PC-3 (cell line): Measurements from ENCODE around the gene HSD17B14.

ENCODE experiments used
- EZH2 ChIP-seq: fragments of 300-600 bp; sonication (generic); IDR thresholded peaks from one replicate; pipeline ENCODE4 v1.6.1; 2017; ENCODE audit warnings: antibody characterized with exemption, mild to moderate bottlenecking, low read length; ENCODE audit not compliant: unreplicated experiment
- EZH2phosphoT487 ChIP-seq: fragments of 300-600 bp; sonication (generic); IDR thresholded peaks from 2 replicates; pipeline ENCODE4 v1.6.1; 2018; ENCODE audit warnings: mild to moderate bottlenecking, antibody characterized with exemption, low read length, borderline replicate concordance
- TF ChIP-seq, protein P1 (sequence below): fragments of 300-600 bp; sonication (generic); conservative IDR thresholded peaks from 2 replicates; pipeline ENCODE4 v1.5.1; 2017; ENCODE audit warnings: antibody characterized with exemption, low read depth, mild to moderate bottlenecking, low read length

DNA sequence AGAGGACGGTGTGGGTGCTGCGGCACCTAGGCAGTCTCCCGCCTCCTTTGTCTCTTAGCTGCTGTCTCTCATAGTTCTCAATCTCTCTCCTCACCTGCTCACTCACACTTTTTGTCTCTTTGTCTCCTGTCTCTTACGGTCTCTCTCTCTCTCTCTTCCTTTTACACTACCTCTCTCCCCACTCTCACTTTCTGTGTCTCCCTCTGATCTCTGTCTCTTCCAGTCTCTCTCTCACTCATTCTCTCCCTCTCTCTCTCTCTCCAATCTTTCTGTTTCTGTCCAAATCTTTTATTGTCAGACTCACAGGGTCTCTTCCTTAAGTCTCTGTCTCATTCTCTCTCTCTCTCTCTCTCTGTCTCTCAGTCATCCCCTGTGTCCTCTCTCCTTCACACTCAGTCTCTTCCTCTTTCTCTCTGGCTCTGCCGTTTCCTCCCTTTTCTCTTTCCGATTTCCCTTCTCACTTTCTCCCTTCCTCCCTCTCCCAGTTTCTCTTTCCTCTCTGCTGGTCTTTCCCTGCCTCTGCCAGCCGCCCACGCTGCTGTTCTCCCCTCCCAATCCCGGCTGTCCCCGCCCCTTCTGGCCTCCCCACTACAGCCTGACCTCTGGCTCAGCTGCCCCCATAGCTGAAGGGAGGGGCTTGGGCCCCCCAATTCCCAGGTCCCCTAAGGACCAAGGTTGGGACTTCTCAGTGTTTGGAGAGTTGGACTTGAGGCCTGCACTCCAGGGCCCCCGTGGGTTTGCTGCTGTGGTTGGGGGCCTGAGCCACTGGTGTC lies 32.0 kb upstream of the HSD17B14 start, which contains the start of gene PLEKHA4:
- TF ChIP-seq EZH2 (no peak), EZH2phosphoT487 (no peak)
- TF ChIP-seq, protein P1, sequence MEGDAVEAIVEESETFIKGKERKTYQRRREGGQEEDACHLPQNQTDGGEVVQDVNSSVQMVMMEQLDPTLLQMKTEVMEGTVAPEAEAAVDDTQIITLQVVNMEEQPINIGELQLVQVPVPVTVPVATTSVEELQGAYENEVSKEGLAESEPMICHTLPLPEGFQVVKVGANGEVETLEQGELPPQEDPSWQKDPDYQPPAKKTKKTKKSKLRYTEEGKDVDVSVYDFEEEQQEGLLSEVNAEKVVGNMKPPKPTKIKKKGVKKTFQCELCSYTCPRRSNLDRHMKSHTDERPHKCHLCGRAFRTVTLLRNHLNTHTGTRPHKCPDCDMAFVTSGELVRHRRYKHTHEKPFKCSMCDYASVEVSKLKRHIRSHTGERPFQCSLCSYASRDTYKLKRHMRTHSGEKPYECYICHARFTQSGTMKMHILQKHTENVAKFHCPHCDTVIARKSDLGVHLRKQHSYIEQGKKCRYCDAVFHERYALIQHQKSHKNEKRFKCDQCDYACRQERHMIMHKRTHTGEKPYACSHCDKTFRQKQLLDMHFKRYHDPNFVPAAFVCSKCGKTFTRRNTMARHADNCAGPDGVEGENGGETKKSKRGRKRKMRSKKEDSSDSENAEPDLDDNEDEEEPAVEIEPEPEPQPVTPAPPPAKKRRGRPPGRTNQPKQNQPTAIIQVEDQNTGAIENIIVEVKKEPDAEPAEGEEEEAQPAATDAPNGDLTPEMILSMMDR: no peak
